ENCODE data around the gene NCAPG2. TPM values are rescaled to one million over a fixed set of nuclear protein-coding genes. Genes with fewer than 3 reads are reported as not detected.

NCAPG2 gene
- total and polyA plus RNA-seq, 2 experiments from 2014 or later = 38.7 to 91.2 TPM

DNA sequence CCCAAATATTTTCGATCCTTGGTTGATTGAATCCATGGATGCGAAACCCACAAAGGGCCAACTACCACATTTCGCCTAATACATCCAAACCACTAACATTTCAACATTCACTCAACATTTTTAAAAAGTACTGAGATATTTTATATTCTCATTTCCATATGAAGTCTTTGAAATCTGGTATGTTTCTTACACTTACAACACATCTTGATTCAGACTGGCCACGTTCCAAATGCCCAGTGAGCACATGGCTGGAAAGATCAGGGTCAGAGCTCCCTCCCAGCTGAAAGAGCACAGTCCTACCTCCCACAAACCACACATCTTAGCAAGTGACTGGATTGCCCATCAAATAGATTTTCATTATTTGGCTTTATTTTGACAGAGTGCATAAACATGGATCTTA, 18.9 kb downstream of the NCAPG2 start (continued):
- TF ChIP-seq ZNF331 (CRISPR knock-in tag; IDR thresholded peaks at IDR 0.05; ENCODE audit: low read depth) (no peak), JUNB (IDR thresholded peaks at IDR 0.05; ENCODE audit: unreplicated experiment) (no peak), EZH2phosphoT487 (IDR thresholded peaks at IDR 0.05; ENCODE audit: unreplicated experiment) (no peak)
- TF ChIP-seq, protein P1, sequence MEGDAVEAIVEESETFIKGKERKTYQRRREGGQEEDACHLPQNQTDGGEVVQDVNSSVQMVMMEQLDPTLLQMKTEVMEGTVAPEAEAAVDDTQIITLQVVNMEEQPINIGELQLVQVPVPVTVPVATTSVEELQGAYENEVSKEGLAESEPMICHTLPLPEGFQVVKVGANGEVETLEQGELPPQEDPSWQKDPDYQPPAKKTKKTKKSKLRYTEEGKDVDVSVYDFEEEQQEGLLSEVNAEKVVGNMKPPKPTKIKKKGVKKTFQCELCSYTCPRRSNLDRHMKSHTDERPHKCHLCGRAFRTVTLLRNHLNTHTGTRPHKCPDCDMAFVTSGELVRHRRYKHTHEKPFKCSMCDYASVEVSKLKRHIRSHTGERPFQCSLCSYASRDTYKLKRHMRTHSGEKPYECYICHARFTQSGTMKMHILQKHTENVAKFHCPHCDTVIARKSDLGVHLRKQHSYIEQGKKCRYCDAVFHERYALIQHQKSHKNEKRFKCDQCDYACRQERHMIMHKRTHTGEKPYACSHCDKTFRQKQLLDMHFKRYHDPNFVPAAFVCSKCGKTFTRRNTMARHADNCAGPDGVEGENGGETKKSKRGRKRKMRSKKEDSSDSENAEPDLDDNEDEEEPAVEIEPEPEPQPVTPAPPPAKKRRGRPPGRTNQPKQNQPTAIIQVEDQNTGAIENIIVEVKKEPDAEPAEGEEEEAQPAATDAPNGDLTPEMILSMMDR (conservative IDR thresholded peaks at IDR 0.05; ENCODE audit: low read depth in 2 of 2) = no peak

DNA sequence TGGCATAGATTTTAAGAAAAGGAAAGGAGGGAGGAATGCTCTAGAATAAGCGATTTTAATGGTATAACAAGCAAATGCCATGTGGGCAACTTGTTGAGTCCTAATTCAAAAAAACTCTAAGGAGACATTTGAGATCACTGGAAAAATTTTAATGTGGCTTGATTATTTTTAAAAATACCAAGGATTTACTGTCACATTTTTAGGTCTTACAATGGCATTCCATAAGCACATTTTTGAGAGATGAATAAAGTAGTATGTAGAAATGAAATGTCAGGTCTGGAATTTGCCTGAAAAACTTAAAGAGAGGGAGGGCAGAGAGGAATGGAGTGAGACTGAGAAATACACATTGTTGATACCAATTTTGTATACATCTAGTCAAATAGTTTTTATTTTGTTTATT, 20.3 kb downstream of the NCAPG2 start:
- Histone ChIP-seq H3K4me3 (no peak overlapping the region), H3F3A (replicated peaks; ENCODE audit: low read depth) (no peaks in the 10 kb centered on the region), H3K4me1 (ENCODE audit: insufficient read depth) (no peaks in the 10 kb centered on the region), H3K27ac (ENCODE audit: low read depth) (no peak overlapping the region), H4K20me1 (replicated peaks; ENCODE audit: insufficient read depth) (peaks cover 16% of the 10 kb centered on the region), H3K79me2 (replicated peaks; ENCODE audit: insufficient read depth) (no peaks in the 10 kb centered on the region; the same call in 1 of the 2 replicates), H2AFZ (no peak overlapping the region), H3K27me3 (ENCODE audit: insufficient read depth) (no peaks in the 10 kb centered on the region), H3K9me2 (ENCODE audit: insufficient read depth) (no peaks in the 10 kb centered on the region), H3K4me2 (no peak overlapping the region), H3K36me3 (ENCODE audit: insufficient read depth) (peaks cover 78% of the 10 kb centered on the region)
- H3K27ac Mint-ChIP-seq = no peak overlapping the region
- DNase-seq (ENCODE audit: low spot score) = no peak
- no peak for ATAC-seq
- H3K36me3 Mint-ChIP-seq (ENCODE audit: low read depth) = peaks cover 72% of the 10 kb centered on the region
- no peaks in the 10 kb centered on the region for H3K27me3 Mint-ChIP-seq (ENCODE audit: insufficient read depth, low read depth, poor library complexity)
- no peaks in the 10 kb centered on the region for H3K4me1 Mint-ChIP-seq
- H3K9me3 Mint-ChIP-seq = no peaks in the 10 kb centered on the region
- no peak overlapping the region for H3K4me3 Mint-ChIP-seq
- TF ChIP-seq EZH2phosphoT487 (IDR thresholded peaks at IDR 0.05; ENCODE audit: unreplicated experiment) (no peak), ZNF331 (CRISPR knock-in tag; IDR thresholded peaks at IDR 0.05; ENCODE audit: low read depth) (no peak), CREB1 (CRISPR knock-in tag; IDR thresholded peaks at IDR 0.05; ENCODE audit: low read depth) (no peak), NANOG (IDR thresholded peaks at IDR 0.05; ENCODE audit: borderline replicate concordance) (no peak), EZH2 (IDR thresholded peaks at IDR 0.05; ENCODE audit: low read depth, unreplicated experiment) (no peak), ZNF114 (CRISPR knock-in tag; IDR thresholded peaks at IDR 0.05) (no peak), JUNB (IDR thresholded peaks at IDR 0.05; ENCODE audit: unreplicated experiment) (no peak), STAT1 (IDR thresholded peaks at IDR 0.05; ENCODE audit: unreplicated experiment) (no peak)
- TF ChIP-seq, protein P2, sequence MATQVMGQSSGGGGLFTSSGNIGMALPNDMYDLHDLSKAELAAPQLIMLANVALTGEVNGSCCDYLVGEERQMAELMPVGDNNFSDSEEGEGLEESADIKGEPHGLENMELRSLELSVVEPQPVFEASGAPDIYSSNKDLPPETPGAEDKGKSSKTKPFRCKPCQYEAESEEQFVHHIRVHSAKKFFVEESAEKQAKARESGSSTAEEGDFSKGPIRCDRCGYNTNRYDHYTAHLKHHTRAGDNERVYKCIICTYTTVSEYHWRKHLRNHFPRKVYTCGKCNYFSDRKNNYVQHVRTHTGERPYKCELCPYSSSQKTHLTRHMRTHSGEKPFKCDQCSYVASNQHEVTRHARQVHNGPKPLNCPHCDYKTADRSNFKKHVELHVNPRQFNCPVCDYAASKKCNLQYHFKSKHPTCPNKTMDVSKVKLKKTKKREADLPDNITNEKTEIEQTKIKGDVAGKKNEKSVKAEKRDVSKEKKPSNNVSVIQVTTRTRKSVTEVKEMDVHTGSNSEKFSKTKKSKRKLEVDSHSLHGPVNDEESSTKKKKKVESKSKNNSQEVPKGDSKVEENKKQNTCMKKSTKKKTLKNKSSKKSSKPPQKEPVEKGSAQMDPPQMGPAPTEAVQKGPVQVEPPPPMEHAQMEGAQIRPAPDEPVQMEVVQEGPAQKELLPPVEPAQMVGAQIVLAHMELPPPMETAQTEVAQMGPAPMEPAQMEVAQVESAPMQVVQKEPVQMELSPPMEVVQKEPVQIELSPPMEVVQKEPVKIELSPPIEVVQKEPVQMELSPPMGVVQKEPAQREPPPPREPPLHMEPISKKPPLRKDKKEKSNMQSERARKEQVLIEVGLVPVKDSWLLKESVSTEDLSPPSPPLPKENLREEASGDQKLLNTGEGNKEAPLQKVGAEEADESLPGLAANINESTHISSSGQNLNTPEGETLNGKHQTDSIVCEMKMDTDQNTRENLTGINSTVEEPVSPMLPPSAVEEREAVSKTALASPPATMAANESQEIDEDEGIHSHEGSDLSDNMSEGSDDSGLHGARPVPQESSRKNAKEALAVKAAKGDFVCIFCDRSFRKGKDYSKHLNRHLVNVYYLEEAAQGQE (IDR thresholded peaks at IDR 0.05; ENCODE audit: unreplicated experiment) = no peak
- TF ChIP-seq, protein P3, sequence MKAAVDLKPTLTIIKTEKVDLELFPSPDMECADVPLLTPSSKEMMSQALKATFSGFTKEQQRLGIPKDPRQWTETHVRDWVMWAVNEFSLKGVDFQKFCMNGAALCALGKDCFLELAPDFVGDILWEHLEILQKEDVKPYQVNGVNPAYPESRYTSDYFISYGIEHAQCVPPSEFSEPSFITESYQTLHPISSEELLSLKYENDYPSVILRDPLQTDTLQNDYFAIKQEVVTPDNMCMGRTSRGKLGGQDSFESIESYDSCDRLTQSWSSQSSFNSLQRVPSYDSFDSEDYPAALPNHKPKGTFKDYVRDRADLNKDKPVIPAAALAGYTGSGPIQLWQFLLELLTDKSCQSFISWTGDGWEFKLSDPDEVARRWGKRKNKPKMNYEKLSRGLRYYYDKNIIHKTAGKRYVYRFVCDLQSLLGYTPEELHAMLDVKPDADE (IDR thresholded peaks at IDR 0.05) = no peak
- TF ChIP-seq, protein P4, sequence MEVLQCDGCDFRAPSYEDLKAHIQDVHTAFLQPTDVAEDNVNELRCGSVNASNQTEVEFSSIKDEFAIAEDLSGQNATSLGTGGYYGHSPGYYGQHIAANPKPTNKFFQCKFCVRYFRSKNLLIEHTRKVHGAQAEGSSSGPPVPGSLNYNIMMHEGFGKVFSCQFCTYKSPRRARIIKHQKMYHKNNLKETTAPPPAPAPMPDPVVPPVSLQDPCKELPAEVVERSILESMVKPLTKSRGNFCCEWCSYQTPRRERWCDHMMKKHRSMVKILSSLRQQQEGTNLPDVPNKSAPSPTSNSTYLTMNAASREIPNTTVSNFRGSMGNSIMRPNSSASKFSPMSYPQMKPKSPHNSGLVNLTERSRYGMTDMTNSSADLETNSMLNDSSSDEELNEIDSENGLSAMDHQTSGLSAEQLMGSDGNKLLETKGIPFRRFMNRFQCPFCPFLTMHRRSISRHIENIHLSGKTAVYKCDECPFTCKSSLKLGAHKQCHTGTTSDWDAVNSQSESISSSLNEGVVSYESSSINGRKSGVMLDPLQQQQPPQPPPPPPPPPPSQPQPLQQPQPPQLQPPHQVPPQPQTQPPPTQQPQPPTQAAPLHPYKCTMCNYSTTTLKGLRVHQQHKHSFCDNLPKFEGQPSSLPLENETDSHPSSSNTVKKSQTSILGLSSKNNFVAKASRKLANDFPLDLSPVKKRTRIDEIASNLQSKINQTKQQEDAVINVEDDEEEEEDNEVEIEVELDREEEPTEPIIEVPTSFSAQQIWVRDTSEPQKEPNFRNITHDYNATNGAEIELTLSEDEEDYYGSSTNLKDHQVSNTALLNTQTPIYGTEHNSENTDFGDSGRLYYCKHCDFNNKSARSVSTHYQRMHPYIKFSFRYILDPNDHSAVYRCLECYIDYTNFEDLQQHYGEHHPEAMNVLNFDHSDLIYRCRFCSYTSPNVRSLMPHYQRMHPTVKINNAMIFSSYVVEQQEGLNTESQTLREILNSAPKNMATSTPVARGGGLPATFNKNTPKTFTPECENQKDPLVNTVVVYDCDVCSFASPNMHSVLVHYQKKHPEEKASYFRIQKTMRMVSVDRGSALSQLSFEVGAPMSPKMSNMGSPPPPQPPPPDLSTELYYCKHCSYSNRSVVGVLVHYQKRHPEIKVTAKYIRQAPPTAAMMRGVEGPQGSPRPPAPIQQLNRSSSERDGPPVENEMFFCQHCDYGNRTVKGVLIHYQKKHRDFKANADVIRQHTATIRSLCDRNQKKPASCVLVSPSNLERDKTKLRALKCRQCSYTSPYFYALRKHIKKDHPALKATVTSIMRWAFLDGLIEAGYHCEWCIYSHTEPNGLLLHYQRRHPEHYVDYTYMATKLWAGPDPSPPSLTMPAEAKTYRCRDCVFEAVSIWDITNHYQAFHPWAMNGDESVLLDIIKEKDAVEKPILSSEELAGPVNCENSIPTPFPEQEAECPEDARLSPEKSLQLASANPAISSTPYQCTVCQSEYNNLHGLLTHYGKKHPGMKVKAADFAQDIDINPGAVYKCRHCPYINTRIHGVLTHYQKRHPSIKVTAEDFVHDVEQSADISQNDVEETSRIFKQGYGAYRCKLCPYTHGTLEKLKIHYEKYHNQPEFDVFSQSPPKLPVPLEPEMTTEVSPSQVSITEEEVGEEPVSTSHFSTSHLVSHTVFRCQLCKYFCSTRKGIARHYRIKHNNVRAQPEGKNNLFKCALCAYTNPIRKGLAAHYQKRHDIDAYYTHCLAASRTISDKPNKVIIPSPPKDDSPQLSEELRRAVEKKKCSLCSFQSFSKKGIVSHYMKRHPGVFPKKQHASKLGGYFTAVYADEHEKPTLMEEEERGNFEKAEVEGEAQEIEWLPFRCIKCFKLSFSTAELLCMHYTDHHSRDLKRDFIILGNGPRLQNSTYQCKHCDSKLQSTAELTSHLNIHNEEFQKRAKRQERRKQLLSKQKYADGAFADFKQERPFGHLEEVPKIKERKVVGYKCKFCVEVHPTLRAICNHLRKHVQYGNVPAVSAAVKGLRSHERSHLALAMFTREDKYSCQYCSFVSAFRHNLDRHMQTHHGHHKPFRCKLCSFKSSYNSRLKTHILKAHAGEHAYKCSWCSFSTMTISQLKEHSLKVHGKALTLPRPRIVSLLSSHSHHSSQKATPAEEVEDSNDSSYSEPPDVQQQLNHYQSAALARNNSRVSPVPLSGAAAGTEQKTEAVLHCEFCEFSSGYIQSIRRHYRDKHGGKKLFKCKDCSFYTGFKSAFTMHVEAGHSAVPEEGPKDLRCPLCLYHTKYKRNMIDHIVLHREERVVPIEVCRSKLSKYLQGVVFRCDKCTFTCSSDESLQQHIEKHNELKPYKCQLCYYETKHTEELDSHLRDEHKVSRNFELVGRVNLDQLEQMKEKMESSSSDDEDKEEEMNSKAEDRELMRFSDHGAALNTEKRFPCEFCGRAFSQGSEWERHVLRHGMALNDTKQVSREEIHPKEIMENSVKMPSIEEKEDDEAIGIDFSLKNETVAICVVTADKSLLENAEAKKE (CRISPR knock-in tag; IDR thresholded peaks at IDR 0.05) = no peak

Data from GM23338 (cell line).